CD4-positive, CD25-positive, alpha-beta regulatory T cell (primary cell): Measurements from ENCODE around the gene NECTIN4. TPM values are rescaled to one million over a fixed set of nuclear protein-coding genes. Genes with fewer than 3 reads are reported as not detected.

Experiments used
- ATAC-seq, 2 donors: fragments of 150-1000 bp; cut with Tn5 transposase; one replicate each; pipeline ENCODE4 v1.10.0; 2021; ENCODE audit warnings: low read depth in 2 of 2, moderate number of reproducible peaks in 2 of 2, moderate library complexity in 1 of 2
- DNase-seq, 3 donors: peaks; one replicate each; pipeline versions ENCODE4 v3.0.0 to v3.0.0-alpha.2; 2012 to 2022; ENCODE audit warnings: mixed read lengths in 1 of 3
- H3K27ac ChIP-seq: one replicate; pipeline ENCODE4 v1.7.0; 2013; ENCODE audit warnings: mild to moderate bottlenecking, low read length; ENCODE audit not compliant: insufficient read depth, poor library complexity, severe bottlenecking
- H3K27me3 ChIP-seq: one replicate; pipeline ENCODE4 v1.7.0; 2013; ENCODE audit warnings: low read length; ENCODE audit not compliant: control insufficient read depth, insufficient read depth
- H3K36me3 ChIP-seq: one replicate; pipeline ENCODE4 v1.7.0; 2013; ENCODE audit warnings: mild to moderate bottlenecking, low read length, moderate library complexity; ENCODE audit not compliant: control insufficient read depth, insufficient read depth
- H3K4me1 ChIP-seq: 2 replicates; pipeline ENCODE4 v1.7.0; 2013; ENCODE audit warnings: mild to moderate bottlenecking, low read length; ENCODE audit not compliant: insufficient read depth, control insufficient read depth, poor library complexity, severe bottlenecking
- H3K4me3 ChIP-seq: one replicate; pipeline ENCODE4 v1.7.0; 2013; ENCODE audit warnings: low read depth, mild to moderate bottlenecking, low read length, moderate library complexity
- H3K9me3 ChIP-seq, 2 experiments: 1 replicate in 1 of 2; 2 replicates in 1 of 2; pipeline ENCODE4 v1.7.0; 2013; ENCODE audit warnings: low read length in 2 of 2, mild to moderate bottlenecking in 1 of 2, moderate library complexity in 1 of 2; ENCODE audit not compliant: control insufficient read depth in 2 of 2
- H3K27ac Mint-ChIP-seq, 3 donors: one replicate each; pipeline ENCODE4 v1.8.0; 2020 to 2022; ENCODE audit warnings: mild to moderate bottlenecking in 3 of 3, mixed read lengths in 3 of 3, moderate library complexity in 2 of 3
- H3K27me3 Mint-ChIP-seq: one replicate; pipeline ENCODE4 v1.8.0; 2022; ENCODE audit warnings: mild to moderate bottlenecking, mixed read lengths
- H3K36me3 Mint-ChIP-seq: one replicate; pipeline ENCODE4 v1.8.0; 2020; ENCODE audit warnings: mixed read lengths
- H3K4me1 Mint-ChIP-seq, 4 donors: one replicate each; pipeline ENCODE4 v1.8.0; 2020 to 2022; ENCODE audit warnings: mixed read lengths in 4 of 4, mild to moderate bottlenecking in 1 of 4
- H3K4me3 Mint-ChIP-seq, 4 donors: one replicate each; pipeline ENCODE4 v1.8.0; 2020 to 2022; ENCODE audit warnings: mild to moderate bottlenecking in 4 of 4, mixed read lengths in 4 of 4, moderate library complexity in 3 of 4
- H3K9me3 Mint-ChIP-seq, 7 donors: one replicate each; pipeline ENCODE4 v1.8.0; 2020 to 2022; ENCODE audit warnings: mixed read lengths in 7 of 7, mild to moderate bottlenecking in 3 of 7, moderate library complexity in 2 of 7
- polyA plus RNA-seq, 4 donors: library from polyadenylated mRNA; unstranded; fragments of 300-500 nt; fragmentation: Illumina TruSeq; gene quantifications; one replicate each; pipeline ENCODE4 v1.2.3, GENCODE V29; 2021
- total RNA-seq: library from RNA; stranded (reverse); gene quantifications from one replicate; pipeline ENCODE4 v1.2.3, GENCODE V29; 2022

The NECTIN4 gene
- total and polyA plus RNA-seq, 5 donors from 2014 or later: 0.05 TPM; not detected in 4

DNA sequence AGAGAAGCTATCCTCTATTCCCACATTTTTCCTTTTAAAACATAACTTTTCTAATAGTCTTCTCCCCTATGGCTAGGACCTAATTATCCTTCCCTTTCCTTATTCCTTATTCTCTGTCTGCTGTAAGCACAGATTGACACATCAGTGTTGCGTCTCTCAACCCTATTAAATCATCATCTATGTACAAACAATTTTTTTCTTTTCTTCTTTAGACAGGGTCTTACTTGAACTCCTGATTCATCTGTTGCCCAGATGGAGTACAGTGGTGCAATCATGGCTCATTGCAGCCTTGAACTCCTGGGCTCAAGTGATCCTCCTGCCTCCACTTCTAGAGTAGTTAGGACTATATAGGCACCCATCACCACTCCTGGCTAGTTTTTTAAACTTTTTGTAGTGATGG is 17.1 kb upstream of the NECTIN4 start:
- H3K27me3 ChIP-seq: no peaks in the 10 kb centered on the region
- H3K27ac Mint-ChIP-seq: no peak overlapping the region
- ATAC-seq: no peak

DNA sequence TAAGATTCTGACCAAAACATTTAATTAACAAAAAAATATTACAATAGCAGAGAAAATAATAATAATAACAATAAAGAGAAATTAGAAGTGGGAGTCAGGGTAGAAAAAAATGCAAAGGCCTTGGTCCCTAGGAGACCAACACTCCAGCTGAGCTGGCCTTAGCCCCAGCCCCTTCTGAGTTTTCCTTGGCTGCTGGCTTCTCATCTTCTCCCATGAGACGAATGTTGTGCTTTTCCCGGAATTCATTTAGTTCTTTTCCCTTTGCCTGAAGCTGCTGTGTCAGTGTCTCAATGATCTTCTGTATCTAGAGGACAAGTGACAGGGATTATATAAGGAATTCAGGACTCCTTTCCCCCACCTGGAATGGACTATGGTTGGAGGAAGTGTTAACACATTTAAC is 11.2 kb upstream of the NECTIN4 start:
- Mint-ChIP-seq H3K36me3 (peaks cover 22% of the 10 kb centered on the region), H3K4me3 (peak overlapping the region in 1 of 4 donors; percentile 73), H3K9me3 (peaks cover 0 to 6% (median 0%) of the 10 kb centered on the region in 7 donors), H3K4me1 (peaks cover 17 to 29% (median 23%) of the 10 kb centered on the region in 4 donors), H3K27ac (no peak overlapping the region), H3K27me3 (peaks cover 18% of the 10 kb centered on the region)
- H3K4me1 ChIP-seq: peaks cover 18% of the 10 kb centered on the region
- H3K9me3 ChIP-seq: no peaks in the 10 kb centered on the region
- ATAC-seq (no peak), DNase-seq (no peak)
- no peak overlapping the region for H3K4me3 ChIP-seq
- H3K27me3 ChIP-seq: no peaks in the 10 kb centered on the region
- no peak overlapping the region for H3K27ac ChIP-seq
- H3K36me3 ChIP-seq: peaks cover 32% of the 10 kb centered on the region

More for the DNA sequence above, 17.1 kb upstream of the NECTIN4 start:
- Histone ChIP-seq H3K9me3 (no peaks in the 10 kb centered on the region), H3K4me1 (no peaks in the 10 kb centered on the region), H3K27ac (no peak overlapping the region), H3K36me3 (peaks cover 30% of the 10 kb centered on the region), H3K4me3 (no peak overlapping the region)
- H3K9me3 Mint-ChIP-seq: peaks cover 0 to 2% (median 0%) of the 10 kb centered on the region in 7 donors
- peak overlapping the region in 1 of 4 donors; percentile 75 for H3K4me3 Mint-ChIP-seq
- no peak for DNase-seq
- peaks cover 14% of the 10 kb centered on the region for H3K36me3 Mint-ChIP-seq
- H3K27me3 Mint-ChIP-seq: no peaks in the 10 kb centered on the region
- H3K4me1 Mint-ChIP-seq: peaks cover 22 to 30% (median 26%) of the 10 kb centered on the region in 4 donors

DNA sequence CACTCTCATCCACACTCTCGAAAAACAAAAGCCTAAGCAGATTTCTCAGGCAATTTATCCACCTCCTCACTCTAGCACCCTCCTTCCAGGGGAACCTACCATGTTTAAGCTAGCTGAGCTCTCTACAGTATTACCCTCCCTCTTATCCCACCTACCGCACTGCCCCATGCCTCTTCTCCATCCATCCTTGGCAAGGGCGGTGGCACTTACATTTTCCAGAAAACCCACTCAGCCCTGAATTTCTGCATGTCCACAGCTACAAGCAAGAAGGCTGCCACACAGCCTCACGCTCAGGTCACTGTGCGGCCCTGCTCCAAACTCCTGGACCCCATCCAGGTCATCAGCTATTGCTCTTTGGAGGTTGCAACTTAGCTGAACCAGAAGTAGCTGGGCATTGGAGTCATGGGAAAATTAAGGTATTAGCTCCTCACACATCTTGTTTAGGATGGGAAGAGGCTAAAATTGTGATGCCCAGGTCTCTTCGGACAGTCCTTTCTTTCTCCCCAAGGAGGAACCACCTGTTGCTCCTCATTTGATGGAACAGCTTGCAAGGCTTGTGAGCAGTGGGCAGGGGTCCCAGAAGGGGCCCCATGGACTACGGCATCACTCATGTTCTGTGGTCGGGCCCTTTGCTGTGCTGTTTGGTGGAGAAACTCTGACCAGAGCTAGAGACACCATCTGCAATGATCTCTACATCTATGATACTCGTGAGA is 9.9 kb upstream of the NECTIN4 start:
- Mint-ChIP-seq H3K4me3 (peak overlapping the region; percentile 73 to 93 (median 81)), H3K27ac (peak overlapping the region in 2 of 3 donors; percentile 89 to 90), H3K9me3 (peaks cover 0 to 6% (median 0%) of the 10 kb centered on the region in 7 donors), H3K36me3 (peaks cover 22% of the 10 kb centered on the region), H3K27me3 (peaks cover 18% of the 10 kb centered on the region), H3K4me1 (peaks cover 11 to 26% (median 18%) of the 10 kb centered on the region in 4 donors)
- no peak overlapping the region for H3K4me3 ChIP-seq
- H3K27ac ChIP-seq: no peak overlapping the region
- H3K4me1 ChIP-seq: peaks cover 18% of the 10 kb centered on the region
- no peak for ATAC-seq
- no peaks in the 10 kb centered on the region for H3K27me3 ChIP-seq
- H3K9me3 ChIP-seq: no peaks in the 10 kb centered on the region
- H3K36me3 ChIP-seq: peaks cover 32% of the 10 kb centered on the region
- no peak for DNase-seq

DNA sequence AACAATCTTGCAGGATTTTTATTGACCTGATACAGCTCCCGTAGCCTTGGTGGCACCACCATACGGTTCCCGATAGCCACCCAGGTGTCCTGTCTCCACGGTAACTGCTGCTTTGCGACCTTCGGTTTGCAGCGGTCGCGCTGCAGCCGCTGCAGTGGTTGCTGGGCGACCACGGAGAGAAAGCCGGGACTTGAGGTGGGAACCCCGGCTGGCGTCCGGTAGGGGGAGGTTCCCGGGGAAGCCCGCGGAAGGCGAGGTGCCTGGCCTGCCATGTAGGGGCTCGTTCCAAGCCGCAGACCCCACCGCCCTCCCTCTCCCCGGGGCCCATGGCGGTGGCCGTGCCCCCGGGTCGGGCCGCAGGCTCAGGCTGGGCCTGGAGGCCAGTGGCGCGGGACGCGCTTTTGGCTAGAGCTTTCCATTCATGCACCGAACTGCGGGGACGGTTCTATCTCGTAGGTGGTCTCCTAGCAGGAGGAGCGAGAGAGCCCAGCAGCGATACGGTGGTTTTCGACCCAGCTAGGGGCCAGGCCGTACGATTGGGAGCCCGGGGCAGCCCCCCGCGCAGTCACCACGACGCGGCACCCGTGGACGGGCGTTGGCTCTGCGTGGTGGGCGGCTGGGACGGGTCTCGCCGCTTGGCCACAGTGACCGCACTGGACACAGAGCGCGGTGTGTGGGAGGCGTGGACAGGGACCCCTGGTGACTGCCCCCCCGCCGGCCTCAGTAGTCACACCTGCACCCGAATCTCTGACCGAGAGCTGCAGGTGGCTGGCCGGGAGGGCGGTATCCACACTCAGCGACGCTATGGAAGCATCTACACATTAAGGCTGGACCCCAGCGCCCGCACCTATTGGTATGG is 9.1 kb upstream of the NECTIN4 start, which contains the start of gene KLHDC9:
Gene KLHDC9 (plus strand): TSS at position 152 of the 859 bp plus-strand sequence. CDS start 175 bp downstream, at position 327.
- peaks cover 18% of the 10 kb centered on the region for H3K27me3 Mint-ChIP-seq
- peak within 1 kb of the TSS; percentile 95 to 100 (median 96) for H3K27ac Mint-ChIP-seq

DNA sequence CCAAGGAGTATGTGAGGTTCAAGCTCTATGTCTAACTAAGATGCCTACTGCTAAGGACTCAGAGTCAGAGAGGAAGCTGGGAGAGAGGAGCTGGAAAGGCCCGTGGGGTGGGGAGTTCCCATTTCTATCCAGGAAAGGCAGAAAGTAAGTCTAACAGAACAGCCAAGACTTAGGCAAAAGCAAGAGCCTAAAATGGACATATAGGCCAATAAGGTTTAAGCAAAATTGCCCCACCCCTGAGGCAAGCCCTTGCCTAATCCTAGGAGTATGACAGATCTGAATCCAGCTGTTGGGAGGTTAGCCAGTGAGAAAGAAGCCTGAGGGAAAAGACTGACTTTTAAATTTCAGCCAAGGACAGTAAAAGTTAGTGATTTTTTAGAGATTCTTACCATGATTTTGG is 7.2 kb upstream of the NECTIN4 start:
- ATAC-seq: no peak
- H3K27ac Mint-ChIP-seq: peak overlapping the region; percentile 66 to 100 (median 96)
- Histone ChIP-seq H3K27me3 (no peaks in the 10 kb centered on the region), H3K27ac (no peak overlapping the region), H3K4me3 (no peak overlapping the region), H3K36me3 (peaks cover 21% of the 10 kb centered on the region), H3K4me1 (peaks cover 18% of the 10 kb centered on the region), H3K9me3 (no peaks in the 10 kb centered on the region)
- H3K36me3 Mint-ChIP-seq: peaks cover 18% of the 10 kb centered on the region
- peaks cover 0 to 6% (median 0%) of the 10 kb centered on the region in 7 donors for H3K9me3 Mint-ChIP-seq
- H3K4me3 Mint-ChIP-seq: peak overlapping the region in 3 of 4 donors; percentile 18 to 96 (median 89)
- H3K27me3 Mint-ChIP-seq: peaks cover 18% of the 10 kb centered on the region
- peaks cover 11 to 23% (median 16%) of the 10 kb centered on the region in 4 donors for H3K4me1 Mint-ChIP-seq
- no peak for DNase-seq

More for the DNA sequence above, 9.1 kb upstream of the NECTIN4 start, which contains the start of gene KLHDC9:
- Histone ChIP-seq H3K4me3 (peak within 1 kb of the TSS; percentile 89), H3K36me3 (peaks cover 29% of the 10 kb centered on the region), H3K9me3 (no peaks in the 10 kb centered on the region), H3K27me3 (no peaks in the 10 kb centered on the region), H3K4me1 (peaks cover 18% of the 10 kb centered on the region), H3K27ac (peak within 1 kb of the TSS; percentile 30)
- H3K4me1 Mint-ChIP-seq: peaks cover 11 to 23% (median 15%) of the 10 kb centered on the region in 4 donors
- peaks cover 22% of the 10 kb centered on the region for H3K36me3 Mint-ChIP-seq
- peaks cover 0 to 6% (median 0%) of the 10 kb centered on the region in 7 donors for H3K9me3 Mint-ChIP-seq
- DNase-seq (peak; percentile 43 to 87 (median 66)), ATAC-seq (peak; percentile 58 to 70)
- H3K4me3 Mint-ChIP-seq: peak within 1 kb of the TSS; percentile 89 to 96 (median 92)

DNA sequence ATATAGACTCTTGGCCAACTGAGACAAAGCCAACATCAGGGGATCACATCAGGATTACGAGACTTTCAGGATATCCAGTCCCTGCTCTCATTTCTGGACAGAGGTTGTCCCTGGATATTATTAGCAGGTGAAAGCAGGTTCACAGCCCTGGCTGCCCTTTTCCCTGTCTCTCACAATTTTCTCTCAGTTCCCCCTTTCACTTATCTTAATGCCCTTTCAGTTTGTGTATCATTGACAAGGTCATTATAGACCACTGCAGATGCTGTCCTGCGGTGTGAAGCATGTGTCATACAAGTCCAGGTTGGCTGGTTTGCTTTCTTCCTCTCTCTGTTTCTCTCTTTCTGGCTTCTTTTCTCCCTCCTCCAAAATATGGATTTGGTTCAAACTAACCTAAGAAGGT is 6.7 kb upstream of the NECTIN4 start:
- peaks cover 11 to 23% (median 16%) of the 10 kb centered on the region in 4 donors for H3K4me1 Mint-ChIP-seq
- Histone ChIP-seq H3K4me3 (no peak overlapping the region), H3K36me3 (peaks cover 17% of the 10 kb centered on the region), H3K27ac (no peak overlapping the region), H3K4me1 (peaks cover 18% of the 10 kb centered on the region), H3K27me3 (no peaks in the 10 kb centered on the region), H3K9me3 (no peaks in the 10 kb centered on the region)
- peak overlapping the region in 2 of 4 donors; percentile 34 to 96 for H3K4me3 Mint-ChIP-seq
- peak overlapping the region; percentile 66 to 100 (median 96) for H3K27ac Mint-ChIP-seq
- ATAC-seq (no peak), DNase-seq (no peak)
- peaks cover 18% of the 10 kb centered on the region for H3K36me3 Mint-ChIP-seq
- H3K27me3 Mint-ChIP-seq: peaks cover 18% of the 10 kb centered on the region
- peaks cover 0 to 6% (median 0%) of the 10 kb centered on the region in 7 donors for H3K9me3 Mint-ChIP-seq

DNA sequence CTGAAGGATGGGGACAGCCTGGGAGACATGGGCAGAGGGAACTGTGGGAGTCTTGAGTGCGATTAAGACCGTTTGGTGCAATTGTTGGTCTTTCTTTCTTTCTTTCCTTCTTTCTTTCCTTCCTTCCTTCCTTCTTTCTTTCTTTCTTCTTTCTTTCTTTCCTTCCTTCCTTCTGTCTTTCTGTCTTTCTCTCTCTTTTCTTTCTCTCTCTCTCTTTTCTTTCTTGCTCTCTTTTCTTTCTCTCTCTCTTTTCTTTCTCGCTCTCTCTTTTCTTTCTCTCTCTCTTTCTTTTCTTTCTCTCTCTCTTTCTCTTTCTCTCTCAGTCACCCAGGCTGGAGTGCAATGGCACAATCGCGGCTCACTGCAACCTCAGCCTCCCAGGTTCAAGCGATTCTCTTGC is 5.9 kb upstream of the NECTIN4 start:
- no peak overlapping the region for H3K27ac ChIP-seq
- Mint-ChIP-seq H3K27ac (peak overlapping the region in 2 of 3 donors; percentile 45 to 46), H3K27me3 (peaks cover 18% of the 10 kb centered on the region), H3K36me3 (peaks cover 16% of the 10 kb centered on the region), H3K4me3 (peak overlapping the region in 1 of 4 donors; percentile 76), H3K9me3 (peaks cover 0 to 6% (median 0%) of the 10 kb centered on the region in 7 donors), H3K4me1 (peaks cover 11 to 23% (median 17%) of the 10 kb centered on the region in 4 donors)
- H3K36me3 ChIP-seq: peaks cover 10% of the 10 kb centered on the region
- no peaks in the 10 kb centered on the region for H3K9me3 ChIP-seq
- ATAC-seq: no peak
- H3K4me1 ChIP-seq: peaks cover 18% of the 10 kb centered on the region
- H3K27me3 ChIP-seq: no peaks in the 10 kb centered on the region
- no peak overlapping the region for H3K4me3 ChIP-seq
- DNase-seq: no peak
